PC-3 (cell line): ENCODE data around the gene COL6A2. TPM values are rescaled to one million over a fixed set of nuclear protein-coding genes. Genes with fewer than 3 reads are reported as not detected.

Experiments
- ATAC-seq: fragments of 200-7000 bp; cut with Tn5 transposase; 2 replicates; pipeline ENCODE4 v1.9.1; 2020; ENCODE audit warnings: mild to moderate bottlenecking, moderate library complexity
- BruUV-seq: library from RNA; stranded (reverse); fragments of 400-500 nt; replicated peaks from 2 replicates; lab custom pipeline; 2021; lab: Mats Ljungman, UMichigan
- CTCF ChIA-PET: fragments of 300-600 bp; sonication (Branson Sonifier 250); formaldehyde crosslinking; loops from one replicate; lab custom pipeline; 2022; ENCODE audit warnings: antibody characterized with exemption; lab: Charles Lee
- POLR2A ChIA-PET: fragments of 300-600 bp; sonication (Branson Sonifier 250); formaldehyde crosslinking; loops from one replicate; lab custom pipeline; 2022; ENCODE audit warnings: antibody characterized with exemption; ENCODE audit not compliant: unreplicated experiment; lab: Charles Lee
- DNase-seq: peaks from one replicate; pipeline ENCODE4 v3.0.0-alpha.2; 2015
- H2AFZ ChIP-seq: fragments of 300-600 bp; sonication (generic); 2 replicates; pipeline ENCODE4 v1.6.0; 2016; ENCODE audit warnings: antibody characterized with exemption, low read length
- H3F3A ChIP-seq: fragments of 300-600 bp; sonication (generic); one replicate; pipeline ENCODE4 v1.6.0; 2017; ENCODE audit warnings: antibody characterized with exemption, low read length, control low read depth, mild to moderate bottlenecking; ENCODE audit not compliant: unreplicated experiment
- H3K27ac ChIP-seq: fragments of 300-600 bp; sonication (generic); 2 replicates; pipeline ENCODE4 v1.5.1; 2016; ENCODE audit warnings: mild to moderate bottlenecking, low read length
- H3K27me3 ChIP-seq: fragments of 300-600 bp; sonication (generic); 2 replicates; pipeline ENCODE4 v1.6.1; 2016; ENCODE audit warnings: low read length, mixed read lengths
- H3K36me3 ChIP-seq: fragments of 300-600 bp; sonication (generic); 2 replicates; pipeline ENCODE4 v1.6.1; 2016; ENCODE audit warnings: low read depth, mixed run types, low read length, mixed read lengths
- H3K4me1 ChIP-seq: fragments of 300-600 bp; sonication (generic); 2 replicates; pipeline ENCODE4 v1.5.1; 2016; ENCODE audit warnings: low read length; ENCODE audit not compliant: insufficient read depth
- H3K4me2 ChIP-seq: fragments of 300-600 bp; sonication (generic); 2 replicates; pipeline ENCODE4 v1.6.0; 2016; ENCODE audit warnings: low read length
- H3K4me3 ChIP-seq: fragments of 300-600 bp; sonication (generic); 2 replicates; pipeline ENCODE4 v1.5.1; 2016; ENCODE audit warnings: mild to moderate bottlenecking, low read length, mixed read lengths
- H3K79me2 ChIP-seq: fragments of 300-600 bp; sonication (generic); 2 replicates; pipeline ENCODE4 v1.6.1; 2017; ENCODE audit warnings: low read length, mixed read lengths
- H3K9ac ChIP-seq: fragments of 300-600 bp; sonication (generic); 2 replicates; pipeline ENCODE4 v1.6.0; 2016; ENCODE audit warnings: mild to moderate bottlenecking, low read length
- H3K9me2 ChIP-seq: fragments of 300-600 bp; sonication (generic); replicated peaks from 2 replicates; pipeline ENCODE4 v1.6.1; 2016; ENCODE audit warnings: mixed run types, low read length, mixed read lengths
- H3K9me3 ChIP-seq: fragments of 300-600 bp; sonication (generic); 2 replicates; pipeline ENCODE4 v1.6.1; 2016; ENCODE audit warnings: low read length, mixed read lengths
- H4K20me1 ChIP-seq: fragments of 300-600 bp; sonication (generic); 2 replicates; pipeline ENCODE4 v1.6.1; 2016; ENCODE audit warnings: low read length, mixed read lengths
- EZH2 ChIP-seq: fragments of 300-600 bp; sonication (generic); IDR thresholded peaks from one replicate; pipeline ENCODE4 v1.6.1; 2017; ENCODE audit warnings: antibody characterized with exemption, mild to moderate bottlenecking, low read length; ENCODE audit not compliant: unreplicated experiment
- EZH2phosphoT487 ChIP-seq: fragments of 300-600 bp; sonication (generic); IDR thresholded peaks from 2 replicates; pipeline ENCODE4 v1.6.1; 2018; ENCODE audit warnings: mild to moderate bottlenecking, antibody characterized with exemption, low read length, borderline replicate concordance
- intact Hi-C: fragments of 100-400 bp; cut with micrococcal nuclease; formaldehyde crosslinking; loops from 2 replicates; pipeline ENCODE4 v1.9.0; 2023
- total RNA-seq: library from RNA; depleted of rRNA; stranded (reverse); fragments of >200 nt; gene quantifications from 2 replicates; pipeline ENCODE4 v1.2.3, GENCODE V29; 2014
- TF ChIP-seq, protein P1 (sequence below): fragments of 300-600 bp; sonication (generic); conservative IDR thresholded peaks from 2 replicates; pipeline ENCODE4 v1.5.1; 2017; ENCODE audit warnings: antibody characterized with exemption, low read depth, mild to moderate bottlenecking, low read length

COL6A2 gene
- total RNA-seq, 1 experiment from 2014 or later, result 521 TPM

DNA sequence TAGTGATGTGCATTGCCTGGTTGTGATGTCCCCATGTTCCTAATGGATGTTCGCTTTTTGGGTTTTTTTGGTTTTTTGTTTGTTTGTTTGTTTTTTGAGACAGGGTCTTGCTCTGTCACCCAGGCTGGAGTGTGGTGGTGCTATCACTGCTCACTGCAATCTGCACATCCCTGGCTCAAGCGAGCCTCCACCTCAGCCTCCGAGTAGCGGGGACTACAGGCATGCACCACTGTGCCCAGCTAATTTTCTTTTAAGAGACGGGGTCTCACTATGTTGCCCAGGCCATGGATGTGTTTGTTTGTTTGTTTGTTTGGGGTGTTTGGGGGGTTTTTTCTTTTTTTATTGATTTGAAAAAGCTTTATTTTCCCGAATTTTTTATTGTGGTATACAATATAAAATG, 2.1 kb downstream of the COL6A2 start:
- H3K79me2 ChIP-seq, result peaks cover 65% of the 10 kb centered on the region
- no peak for DNase-seq
- TF ChIP-seq EZH2phosphoT487 (no peak), EZH2 (no peak)
- TF ChIP-seq, protein P1, sequence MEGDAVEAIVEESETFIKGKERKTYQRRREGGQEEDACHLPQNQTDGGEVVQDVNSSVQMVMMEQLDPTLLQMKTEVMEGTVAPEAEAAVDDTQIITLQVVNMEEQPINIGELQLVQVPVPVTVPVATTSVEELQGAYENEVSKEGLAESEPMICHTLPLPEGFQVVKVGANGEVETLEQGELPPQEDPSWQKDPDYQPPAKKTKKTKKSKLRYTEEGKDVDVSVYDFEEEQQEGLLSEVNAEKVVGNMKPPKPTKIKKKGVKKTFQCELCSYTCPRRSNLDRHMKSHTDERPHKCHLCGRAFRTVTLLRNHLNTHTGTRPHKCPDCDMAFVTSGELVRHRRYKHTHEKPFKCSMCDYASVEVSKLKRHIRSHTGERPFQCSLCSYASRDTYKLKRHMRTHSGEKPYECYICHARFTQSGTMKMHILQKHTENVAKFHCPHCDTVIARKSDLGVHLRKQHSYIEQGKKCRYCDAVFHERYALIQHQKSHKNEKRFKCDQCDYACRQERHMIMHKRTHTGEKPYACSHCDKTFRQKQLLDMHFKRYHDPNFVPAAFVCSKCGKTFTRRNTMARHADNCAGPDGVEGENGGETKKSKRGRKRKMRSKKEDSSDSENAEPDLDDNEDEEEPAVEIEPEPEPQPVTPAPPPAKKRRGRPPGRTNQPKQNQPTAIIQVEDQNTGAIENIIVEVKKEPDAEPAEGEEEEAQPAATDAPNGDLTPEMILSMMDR, result no peak
- H2AFZ ChIP-seq, result no peak overlapping the region
- no peaks in the 10 kb centered on the region for H3F3A ChIP-seq
- H3K9me2 ChIP-seq, result no peaks in the 10 kb centered on the region
- POLR2A ChIA-PET, result interaction anchor here (1.0 kb wide), 1 partner anchor 125 kb away, joined by 3 read pairs; no protein-coding TSS in a partner anchor
- peak overlapping the region; percentile 70 for H3K27ac ChIP-seq
- peaks cover 36% of the 10 kb centered on the region for H4K20me1 ChIP-seq
- H3K36me3 ChIP-seq, result peaks cover 45% of the 10 kb centered on the region
- peak overlapping the region; percentile 83 for H3K4me2 ChIP-seq
- H3K4me3 ChIP-seq, result peak overlapping the region; percentile 86
- no peak for ATAC-seq
- no peaks in the 10 kb centered on the region for H3K27me3 ChIP-seq
- intact Hi-C loops, result loop anchor here (2.0 kb wide), 1 partner anchor 121 kb away; no protein-coding TSS in a partner anchor
- CTCF ChIA-PET, result interaction anchor here (0.6 to 1.4 kb wide), 2 partner anchors 126 to 544 kb away, joined by 6 to 10 read pairs; no protein-coding TSS in a partner anchor
- H3K4me1 ChIP-seq, result peaks cover 20% of the 10 kb centered on the region
- no TSS peak for BruUV-seq
- H3K9me3 ChIP-seq, result peaks cover 10% of the 10 kb centered on the region; the same call in 1 of the 2 replicates
- peak overlapping the region; percentile 95 for H3K9ac ChIP-seq

DNA sequence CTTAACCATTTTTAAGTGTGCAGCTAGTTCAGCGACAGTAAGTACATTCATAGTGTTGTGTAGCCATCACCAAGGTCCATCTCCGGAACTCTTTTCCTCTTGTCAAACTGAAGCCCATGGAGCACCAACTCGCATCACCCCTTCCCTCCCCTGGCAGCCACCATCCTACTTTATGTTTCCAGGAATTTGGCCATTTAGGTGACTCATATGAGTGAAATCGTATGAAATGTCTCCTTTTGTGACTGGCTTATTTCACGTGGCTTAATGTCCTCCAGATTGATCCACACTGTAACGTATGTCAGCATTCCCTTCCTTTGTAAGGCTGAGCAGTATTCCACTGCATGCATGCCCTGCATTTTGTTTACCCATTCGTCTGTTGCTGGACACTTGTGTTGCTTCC, 2.5 kb downstream of the COL6A2 start:
- ATAC-seq (peak; percentile 11), DNase-seq (peak; percentile 65)
- intact Hi-C loops, result loop anchor here (2.0 kb wide), 1 partner anchor 122 kb away; no protein-coding TSS in a partner anchor
- peak overlapping the region; percentile 86 for H3K4me3 ChIP-seq
- no peak overlapping the region for H2AFZ ChIP-seq
- H3K4me2 ChIP-seq, result peak overlapping the region; percentile 83
- peaks cover 69% of the 10 kb centered on the region for H3K79me2 ChIP-seq
- H3K9me3 ChIP-seq, result peaks cover 10% of the 10 kb centered on the region; the same call in 1 of the 2 replicates
- BruUV-seq, result no TSS peak
- peaks cover 46% of the 10 kb centered on the region for H3K36me3 ChIP-seq
- ChIA-PET CTCF (interaction anchor here (1.4 kb wide), 1 partner anchor 127 kb away, joined by 10 read pairs; no protein-coding TSS in a partner anchor), POLR2A (no interaction called here)
- no peaks in the 10 kb centered on the region for H3F3A ChIP-seq
- peak overlapping the region; percentile 70 for H3K27ac ChIP-seq
- TF ChIP-seq EZH2phosphoT487 (no peak), EZH2 (no peak)
- TF ChIP-seq, protein P1, result no peak
- H4K20me1 ChIP-seq, result peaks cover 36% of the 10 kb centered on the region
- H3K4me1 ChIP-seq, result peaks cover 20% of the 10 kb centered on the region
- no peaks in the 10 kb centered on the region for H3K27me3 ChIP-seq
- H3K9me2 ChIP-seq, result no peaks in the 10 kb centered on the region
- H3K9ac ChIP-seq, result peak overlapping the region; percentile 95

- ChIA-PET CTCF (no interaction called here), POLR2A (no interaction called here)
Observed at GRCh38 chr21:46100906-46101305, 3.0 kb downstream of the COL6A2 start.

More at GRCh38 chr21:46100906-46101305, 3.0 kb downstream of the COL6A2 start:
- Histone ChIP-seq H3K27me3 (no peaks in the 10 kb centered on the region), H3K9ac (peak overlapping the region; percentile 95), H3K4me2 (peak overlapping the region; percentile 83), H2AFZ (no peak overlapping the region), H3K4me3 (peak overlapping the region; percentile 86), H4K20me1 (peaks cover 36% of the 10 kb centered on the region), H3K9me2 (no peaks in the 10 kb centered on the region), H3K27ac (peak overlapping the region; percentile 70), H3K9me3 (peaks cover 10% of the 10 kb centered on the region; the same call in 1 of the 2 replicates), H3K36me3 (peaks cover 51% of the 10 kb centered on the region), H3K79me2 (peaks cover 74% of the 10 kb centered on the region), H3K4me1 (peaks cover 20% of the 10 kb centered on the region), H3F3A (no peaks in the 10 kb centered on the region)
- intact Hi-C loops, result loop anchor here (2.0 kb wide), 1 partner anchor 122 kb away; no protein-coding TSS in a partner anchor
- no peak for DNase-seq
- BruUV-seq, result no TSS peak
- ATAC-seq, result no peak
- TF ChIP-seq, protein P1, result no peak
- TF ChIP-seq EZH2, result no peak
- TF ChIP-seq EZH2phosphoT487, result no peak
